Testis (tissue), 2 donors: ENCODE measurements around the gene GEMIN7.

Source experiments
- CTCF ChIP-seq, 3 experiments: fragments of 450-650 bp in 2 of 3; fragments of 200-600 bp in 1 of 3; sonication (generic) in 1 of 3; IDR thresholded peaks; one replicate each; pipeline ENCODE4 v1.5.1; 2016 to 2019; ENCODE audit warnings: antibody characterized with exemption in 3 of 3, mild to moderate bottlenecking in 2 of 3, moderate library complexity in 1 of 3
- POLR2A ChIP-seq: fragments of 450-650 bp; IDR thresholded peaks from one replicate; pipeline ENCODE4 v1.6.1; 2017; ENCODE audit warnings: antibody characterized with exemption, mild to moderate bottlenecking, moderate library complexity

GRCh38 chr19:45070214-45070613, 8.8 kb upstream of the GEMIN7 start:
- no peak for TF ChIP-seq CTCF (IDR thresholded peaks at IDR 0.05)
- no peak for TF ChIP-seq POLR2A
